SU-DHL-6 (cell line): ENCODE results near the gene SMARCAD1.

Source experiments
- H2AFZ ChIP-seq: fragments of 200-600 bp; sonication (generic); 2 replicates; pipeline ENCODE4 v1.6.1; 2014; ENCODE audit warnings: low read depth, mild to moderate bottlenecking, moderate library complexity, mixed read lengths, antibody characterized with exemption, low read length; ENCODE audit not compliant: severe bottlenecking
- H3F3A ChIP-seq: fragments of 200-600 bp; shearing (Covaris generic); 2 replicates; pipeline ENCODE4 v1.6.0; 2016; ENCODE audit warnings: antibody characterized with exemption, mild to moderate bottlenecking; ENCODE audit not compliant: insufficient read depth
- H3K27ac ChIP-seq: fragments of 200-600 bp; sonication (generic); 2 replicates; pipeline ENCODE4 v1.5.1; 2016; ENCODE audit warnings: low read depth, mild to moderate bottlenecking, low read length, moderate library complexity, mixed read lengths
- H3K27me3 ChIP-seq: fragments of 200-600 bp; sonication (generic), shearing (Covaris generic); 2 replicates; pipeline ENCODE4 v1.6.0; 2014; ENCODE audit warnings: mild to moderate bottlenecking, low read length
- H3K36me3 ChIP-seq: fragments of 200-600 bp; sonication (generic); 2 replicates; pipeline ENCODE4 v1.6.1; 2014; ENCODE audit warnings: mild to moderate bottlenecking, low read length, mixed read lengths
- H3K4me2 ChIP-seq: fragments of 300-600, 200-600 bp; shearing (Covaris generic), sonication (generic); 2 replicates; pipeline ENCODE4 v1.6.0; 2014; ENCODE audit warnings: low read length, low read depth, mild to moderate bottlenecking; ENCODE audit not compliant: poor library complexity, severe bottlenecking
- H3K4me3 ChIP-seq: fragments of 200-600 bp; sonication (generic); 2 replicates; pipeline ENCODE4 v1.5.1; 2014; ENCODE audit warnings: antibody characterized with exemption, low read length, mild to moderate bottlenecking, mixed read lengths; ENCODE audit not compliant: insufficient read depth, poor library complexity, severe bottlenecking
- H3K79me2 ChIP-seq: fragments of 200-600 bp; sonication (generic); 2 replicates; pipeline ENCODE4 v1.6.1; 2014; ENCODE audit warnings: mild to moderate bottlenecking, low read length, moderate library complexity; ENCODE audit not compliant: insufficient read depth
- H3K9ac ChIP-seq: fragments of 200-600 bp; sonication (generic); 2 replicates; pipeline ENCODE4 v1.7.0; 2014; ENCODE audit warnings: mild to moderate bottlenecking, low read length
- H3K9me2 ChIP-seq: fragments of 200-600 bp; sonication (generic); replicated peaks from 2 replicates; pipeline ENCODE4 v1.6.1; 2014; ENCODE audit warnings: low read length; ENCODE audit not compliant: insufficient read depth
- H3K9me3 ChIP-seq: fragments of 200-600 bp; sonication (generic); 2 replicates; pipeline ENCODE4 v1.6.1; 2014; ENCODE audit warnings: low read length, mixed read lengths; ENCODE audit not compliant: insufficient read depth
- H4K20me1 ChIP-seq: fragments of 200-600 bp; sonication (generic); 2 replicates; pipeline ENCODE4 v1.6.1; 2014; ENCODE audit warnings: low read depth, mild to moderate bottlenecking, antibody characterized with exemption, low read length, moderate library complexity, mixed read lengths
- EZH2phosphoT487 ChIP-seq: fragments of 200-600 bp; sonication (generic), shearing (Covaris generic); conservative IDR thresholded peaks from 2 replicates; pipeline ENCODE4 v1.6.1; 2018; ENCODE audit warnings: mild to moderate bottlenecking, antibody characterized with exemption, low read length, moderate library complexity, mixed read lengths
- TF ChIP-seq, protein P1 (sequence below): fragments of 200-600 bp; sonication (generic); IDR thresholded peaks from one replicate; pipeline ENCODE4 v1.5.1; 2017; ENCODE audit warnings: antibody characterized with exemption, mild to moderate bottlenecking, low read length, moderate library complexity; ENCODE audit not compliant: insufficient read depth, poor library complexity, severe bottlenecking

Gene SMARCAD1

DNA sequence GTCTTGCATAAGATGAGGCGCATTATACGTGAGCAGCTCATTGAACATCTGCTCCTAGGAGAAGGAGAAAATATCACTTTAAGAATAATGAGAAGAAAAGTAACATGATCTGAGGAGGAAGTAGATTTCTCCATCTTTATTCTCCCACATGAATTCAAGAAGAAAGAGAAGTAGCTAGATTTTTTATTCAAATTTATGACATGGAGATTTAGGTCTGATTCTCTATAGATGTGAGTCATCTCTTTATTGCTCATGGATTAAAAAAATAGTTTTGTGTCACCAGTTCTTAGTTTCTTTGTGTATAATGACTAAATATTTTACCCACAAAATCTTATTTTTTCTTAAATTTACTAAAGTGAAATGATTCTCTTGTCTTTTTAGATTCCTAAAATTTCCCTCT, 94.5 kb downstream of the SMARCAD1 start:
- H3K79me2 ChIP-seq = no peaks in the 10 kb centered on the region
- no peak overlapping the region for H3K4me3 ChIP-seq
- no peaks in the 10 kb centered on the region for H3K9me2 ChIP-seq
- no peak overlapping the region for H3K4me2 ChIP-seq
- no peaks in the 10 kb centered on the region for H3K36me3 ChIP-seq
- no peak overlapping the region for H2AFZ ChIP-seq
- no peak overlapping the region for H3K27ac ChIP-seq
- H3F3A ChIP-seq = no peaks in the 10 kb centered on the region
- H3K9ac ChIP-seq = no peak overlapping the region
- no peaks in the 10 kb centered on the region for H3K27me3 ChIP-seq
- H3K9me3 ChIP-seq = no peaks in the 10 kb centered on the region
- no peaks in the 10 kb centered on the region for H4K20me1 ChIP-seq
- TF ChIP-seq, protein P1, sequence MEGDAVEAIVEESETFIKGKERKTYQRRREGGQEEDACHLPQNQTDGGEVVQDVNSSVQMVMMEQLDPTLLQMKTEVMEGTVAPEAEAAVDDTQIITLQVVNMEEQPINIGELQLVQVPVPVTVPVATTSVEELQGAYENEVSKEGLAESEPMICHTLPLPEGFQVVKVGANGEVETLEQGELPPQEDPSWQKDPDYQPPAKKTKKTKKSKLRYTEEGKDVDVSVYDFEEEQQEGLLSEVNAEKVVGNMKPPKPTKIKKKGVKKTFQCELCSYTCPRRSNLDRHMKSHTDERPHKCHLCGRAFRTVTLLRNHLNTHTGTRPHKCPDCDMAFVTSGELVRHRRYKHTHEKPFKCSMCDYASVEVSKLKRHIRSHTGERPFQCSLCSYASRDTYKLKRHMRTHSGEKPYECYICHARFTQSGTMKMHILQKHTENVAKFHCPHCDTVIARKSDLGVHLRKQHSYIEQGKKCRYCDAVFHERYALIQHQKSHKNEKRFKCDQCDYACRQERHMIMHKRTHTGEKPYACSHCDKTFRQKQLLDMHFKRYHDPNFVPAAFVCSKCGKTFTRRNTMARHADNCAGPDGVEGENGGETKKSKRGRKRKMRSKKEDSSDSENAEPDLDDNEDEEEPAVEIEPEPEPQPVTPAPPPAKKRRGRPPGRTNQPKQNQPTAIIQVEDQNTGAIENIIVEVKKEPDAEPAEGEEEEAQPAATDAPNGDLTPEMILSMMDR = no peak
- TF ChIP-seq EZH2phosphoT487 = no peak

DNA sequence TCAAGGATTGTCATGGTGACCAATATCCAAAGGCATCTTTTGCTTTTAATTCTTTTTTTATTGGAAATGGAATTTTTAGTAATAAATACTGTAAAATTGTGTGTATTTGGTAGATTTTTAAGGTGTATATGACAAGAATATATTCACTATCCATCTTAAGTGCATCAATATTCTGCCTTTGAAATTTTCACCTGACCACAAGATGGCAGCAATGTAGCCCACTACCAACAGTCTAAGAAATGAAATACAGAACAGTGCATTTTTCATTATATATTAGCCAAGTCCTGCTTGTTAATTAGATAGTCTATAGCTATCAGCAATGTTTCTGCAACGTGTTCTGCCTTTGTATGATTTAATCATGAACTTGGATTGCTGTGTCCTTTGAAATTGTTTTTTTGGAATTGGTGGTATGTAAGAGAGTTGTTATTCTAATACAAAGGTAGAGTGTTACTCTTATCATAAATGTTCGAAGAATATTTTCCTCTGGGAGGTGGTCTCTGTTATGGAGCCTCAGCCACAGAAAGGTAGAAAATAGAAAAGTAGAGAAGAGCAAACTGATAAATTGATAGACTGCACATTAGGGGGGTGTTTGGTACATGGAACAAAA, 96.8 kb downstream of the SMARCAD1 start:
- H3K4me2 ChIP-seq = no peak overlapping the region
- H3K27ac ChIP-seq = no peak overlapping the region
- H3K9ac ChIP-seq = no peak overlapping the region
- H3K36me3 ChIP-seq = no peaks in the 10 kb centered on the region
- H4K20me1 ChIP-seq = no peaks in the 10 kb centered on the region
- no peak overlapping the region for H3K4me3 ChIP-seq
- H3F3A ChIP-seq = no peaks in the 10 kb centered on the region
- no peaks in the 10 kb centered on the region for H3K79me2 ChIP-seq
- TF ChIP-seq, protein P1 = no peak
- no peak for TF ChIP-seq EZH2phosphoT487
- no peak overlapping the region for H2AFZ ChIP-seq
- H3K9me2 ChIP-seq = no peaks in the 10 kb centered on the region
- no peaks in the 10 kb centered on the region for H3K27me3 ChIP-seq
- H3K9me3 ChIP-seq = no peaks in the 10 kb centered on the region

DNA sequence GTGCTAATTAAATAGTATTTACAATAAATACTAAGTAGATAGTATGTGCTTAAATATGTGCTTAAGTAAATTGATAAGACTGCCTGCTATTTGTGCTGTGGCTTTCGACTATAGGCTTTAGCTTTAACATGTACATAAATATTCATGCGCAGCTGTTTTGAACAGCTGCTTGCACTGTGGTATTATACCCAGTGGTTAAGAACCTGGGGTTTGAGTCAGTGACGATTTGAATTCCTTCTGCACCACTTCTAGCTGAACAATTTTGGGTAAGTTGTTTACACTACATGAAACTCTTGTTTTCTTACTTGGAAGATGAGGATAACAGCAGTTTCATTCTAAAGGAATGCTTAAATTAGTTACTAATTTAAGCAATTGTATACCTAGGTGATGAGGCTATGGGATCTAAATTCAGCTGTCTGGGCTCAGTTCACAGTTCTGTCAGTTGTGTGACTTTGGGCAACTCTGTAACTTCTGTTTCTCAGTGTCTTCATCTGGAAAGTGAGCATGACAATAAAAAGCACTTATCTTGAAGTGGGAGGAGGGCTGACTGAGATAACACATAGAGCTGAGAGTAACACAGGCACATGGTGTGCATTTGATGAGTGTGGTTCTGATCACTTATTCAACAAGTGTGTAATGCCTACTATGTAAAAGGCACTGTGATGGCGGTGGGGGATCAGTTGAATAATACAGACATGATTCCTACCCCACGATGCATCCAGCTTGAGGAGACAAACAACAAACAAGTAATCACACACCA, 98.0 kb downstream of the SMARCAD1 start:
- Histone ChIP-seq H2AFZ (no peak overlapping the region), H4K20me1 (no peaks in the 10 kb centered on the region), H3F3A (no peaks in the 10 kb centered on the region), H3K4me3 (no peak overlapping the region), H3K4me2 (no peak overlapping the region), H3K9me3 (no peaks in the 10 kb centered on the region), H3K79me2 (no peaks in the 10 kb centered on the region), H3K27me3 (no peaks in the 10 kb centered on the region), H3K27ac (no peak overlapping the region), H3K9ac (no peak overlapping the region), H3K36me3 (no peaks in the 10 kb centered on the region), H3K9me2 (no peaks in the 10 kb centered on the region)
- TF ChIP-seq EZH2phosphoT487 = no peak
- TF ChIP-seq, protein P1 = no peak
